Measurements from ENCODE around the gene THSD7B. TPM values are rescaled to one million over a fixed set of nuclear protein-coding genes. Genes with fewer than 3 reads are reported as not detected.
A peak's percentile ranks its signal among the peaks of the same experiment; 100 is the strongest.
"Not testable (repeated sequence)": the region's sequence is repeated elsewhere in the genome, so short reads cannot be mapped to it uniquely, and the experiment has no call there.

Gene THSD7B
- total RNA-seq, 1 donor from 2014 or later = 0.10 TPM

- no peak for DNase-seq (ENCODE audit: low spot score)
- no peak for ATAC-seq
Observed at GRCh38 chr2:137655814-137656213, 890.5 kb downstream of the THSD7B start.

GRCh38 chr2:137658433-137658832, 893.1 kb downstream of the THSD7B start:
- no peak for ATAC-seq
- no peak for DNase-seq (ENCODE audit: low spot score)

- ATAC-seq = no peak
- no peak for DNase-seq (ENCODE audit: low spot score)
Observed at GRCh38 chr2:137659616-137660015, 894.3 kb downstream of the THSD7B start.

GRCh38 chr2:137670111-137670510, 904.8 kb downstream of the THSD7B start:
- DNase-seq (ENCODE audit: low spot score) (no peak), ATAC-seq (no peak)

GRCh38 chr2:137672989-137673552, 907.7 kb downstream of the THSD7B start:
- no peak for ATAC-seq
- DNase-seq (ENCODE audit: low spot score) = no peak

GRCh38 chr2:137674991-137675390, 909.6 kb downstream of the THSD7B start:
- ATAC-seq = no peak
- DNase-seq (ENCODE audit: low spot score) = no peak

- DNase-seq (ENCODE audit: low spot score) = no peak
- no peak for ATAC-seq
Observed at GRCh38 chr2:137675584-137676327, 910.4 kb downstream of the THSD7B start.

GRCh38 chr2:137676346-137676745, 911.0 kb downstream of the THSD7B start:
- no peak for ATAC-seq

GRCh38 chr2:137677466-137677865, 912.1 kb downstream of the THSD7B start:
- ATAC-seq = no peak
- DNase-seq (ENCODE audit: low spot score) = no peak

More at GRCh38 chr2:137676346-137676745, 911.0 kb downstream of the THSD7B start:
- no peak for DNase-seq (ENCODE audit: low spot score)

- ATAC-seq = no peak
- no peak for DNase-seq (ENCODE audit: low spot score)
Observed at GRCh38 chr2:137689549-137689948, 924.2 kb downstream of the THSD7B start.

GRCh38 chr2:137693534-137693933, 928.2 kb downstream of the THSD7B start:
- ATAC-seq = no peak
- no peak for DNase-seq (ENCODE audit: low spot score)

- peak; percentile 68 for ATAC-seq
- DNase-seq (ENCODE audit: low spot score) = no peak
Observed at GRCh38 chr2:137696916-137697315, 931.6 kb downstream of the THSD7B start.

- DNase-seq (ENCODE audit: low spot score); ATAC-seq: not testable (repeated sequence)
Observed at GRCh38 chr2:137700250-137700649, 934.9 kb downstream of the THSD7B start.

GRCh38 chr2:137700681-137701080, 935.3 kb downstream of the THSD7B start:
- no peak for ATAC-seq

GRCh38 chr2:137705296-137705695, 940.0 kb downstream of the THSD7B start:
- ATAC-seq = no peak
- no peak for DNase-seq (ENCODE audit: low spot score)

More at GRCh38 chr2:137700681-137701080, 935.3 kb downstream of the THSD7B start:
- no peak for DNase-seq (ENCODE audit: low spot score)

GRCh38 chr2:137706786-137707613, 941.7 kb downstream of the THSD7B start:
- ATAC-seq (no peak), DNase-seq (ENCODE audit: low spot score) (peak; percentile 41)

GRCh38 chr2:137708311-137708710, 943.0 kb downstream of the THSD7B start:
- ATAC-seq = no peak
- no peak for DNase-seq (ENCODE audit: low spot score)

- ATAC-seq = no peak
- no peak for DNase-seq (ENCODE audit: low spot score)
Observed at GRCh38 chr2:137715731-137716191, 950.4 kb downstream of the THSD7B start.

GRCh38 chr2:137718786-137719185, 953.4 kb downstream of the THSD7B start:
- DNase-seq (ENCODE audit: low spot score) (no peak), ATAC-seq (no peak)

GRCh38 chr2:137721733-137722132, 956.4 kb downstream of the THSD7B start:
- no peak for DNase-seq (ENCODE audit: low spot score)

GRCh38 chr2:137724912-137725311, 959.6 kb downstream of the THSD7B start:
- ATAC-seq (no peak), DNase-seq (ENCODE audit: low spot score) (no peak)

More at GRCh38 chr2:137721733-137722132, 956.4 kb downstream of the THSD7B start:
- no peak for ATAC-seq
